NCI-H82 (cell line): Measurements from ENCODE around the gene IL1RN.
A peak's percentile ranks its signal among the peaks of the same experiment; 100 is the strongest.

ENCODE experiments used
- DNase-seq: peaks from one replicate; lab custom pipeline; 2025; lab: John Stamatoyannopoulos, UW

Gene IL1RN

DNA sequence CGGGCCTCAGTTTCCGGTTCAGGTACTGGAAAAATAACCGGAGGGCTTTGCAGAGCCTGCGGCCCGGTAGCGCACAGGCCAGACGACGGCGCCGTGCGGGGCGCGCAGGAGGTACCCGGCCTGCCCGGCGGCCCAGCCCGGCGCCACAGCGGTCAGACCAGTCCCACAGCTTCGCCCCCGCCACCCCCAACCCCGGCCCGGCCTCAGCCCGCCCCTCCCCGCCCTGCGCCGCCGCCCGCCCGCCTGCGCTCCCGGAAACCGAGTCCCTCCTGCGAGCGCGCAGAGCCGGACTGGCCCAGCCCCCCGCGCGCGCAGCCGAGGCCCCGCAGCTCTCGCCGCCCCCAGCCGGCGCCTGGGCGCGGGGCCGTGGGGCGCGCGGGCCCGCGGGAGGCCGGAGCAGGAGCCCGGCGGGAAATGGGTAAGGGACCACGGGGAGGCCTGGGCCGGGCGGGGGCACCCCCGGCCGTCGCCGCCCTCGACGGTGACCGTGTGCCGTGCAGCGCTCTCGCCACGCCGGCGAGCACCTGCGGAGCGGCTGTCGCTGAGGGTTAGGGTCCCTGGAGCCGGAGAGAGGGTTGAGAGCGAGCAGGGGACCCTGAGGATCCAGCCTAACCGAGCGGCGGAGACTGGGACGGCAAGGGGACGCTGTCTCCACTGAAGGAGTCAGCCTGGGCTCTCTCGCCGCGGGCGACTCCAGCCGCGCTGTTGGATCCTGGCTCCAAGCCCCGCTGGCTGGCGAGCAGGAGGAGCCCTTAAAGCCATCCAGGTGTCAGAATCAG lies 29.9 kb downstream of the IL1RN start:
- DNase-seq = peak; percentile 68

DNA sequence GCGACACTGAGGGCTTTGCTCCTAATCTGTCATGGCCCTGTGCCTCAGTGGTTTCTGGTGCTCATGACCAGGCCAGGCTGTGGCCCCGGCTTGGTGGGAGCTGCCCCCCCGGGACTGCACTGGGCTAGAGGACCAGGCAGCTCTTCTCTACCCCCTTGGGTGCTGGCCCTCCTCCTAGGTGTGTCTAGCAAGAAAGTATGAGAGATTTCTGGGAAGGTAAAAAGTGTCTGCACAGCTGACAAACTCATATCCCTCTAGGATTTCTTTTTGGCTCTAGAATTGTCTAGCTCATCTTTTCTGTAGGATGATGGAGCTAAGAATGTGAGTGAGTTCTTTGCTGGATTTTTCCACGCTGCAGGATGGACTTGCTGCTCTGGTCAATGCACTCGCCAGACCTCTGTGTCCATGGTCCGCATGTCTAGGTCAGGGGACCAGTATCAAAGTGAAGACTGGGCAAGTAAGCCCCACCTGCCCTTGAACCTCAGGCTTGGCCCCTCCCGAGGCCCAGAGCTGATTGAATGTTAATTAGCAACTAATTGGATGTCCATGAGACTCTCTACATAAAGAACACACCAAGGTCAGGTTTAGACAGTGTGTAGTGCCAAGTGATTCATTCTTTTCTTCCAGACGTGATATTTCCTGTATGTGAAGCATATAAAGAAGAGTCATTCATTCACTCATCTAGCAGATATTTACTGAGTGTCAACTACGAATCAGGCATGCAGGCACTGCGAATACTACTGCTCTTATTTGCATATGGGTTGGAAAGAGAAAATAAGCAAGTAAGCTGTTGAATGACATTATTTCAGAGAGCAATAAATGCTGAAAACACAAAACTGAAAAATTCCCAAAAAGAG lies 30.7 kb downstream of the IL1RN start:
- peak; percentile 89 for DNase-seq

DNA sequence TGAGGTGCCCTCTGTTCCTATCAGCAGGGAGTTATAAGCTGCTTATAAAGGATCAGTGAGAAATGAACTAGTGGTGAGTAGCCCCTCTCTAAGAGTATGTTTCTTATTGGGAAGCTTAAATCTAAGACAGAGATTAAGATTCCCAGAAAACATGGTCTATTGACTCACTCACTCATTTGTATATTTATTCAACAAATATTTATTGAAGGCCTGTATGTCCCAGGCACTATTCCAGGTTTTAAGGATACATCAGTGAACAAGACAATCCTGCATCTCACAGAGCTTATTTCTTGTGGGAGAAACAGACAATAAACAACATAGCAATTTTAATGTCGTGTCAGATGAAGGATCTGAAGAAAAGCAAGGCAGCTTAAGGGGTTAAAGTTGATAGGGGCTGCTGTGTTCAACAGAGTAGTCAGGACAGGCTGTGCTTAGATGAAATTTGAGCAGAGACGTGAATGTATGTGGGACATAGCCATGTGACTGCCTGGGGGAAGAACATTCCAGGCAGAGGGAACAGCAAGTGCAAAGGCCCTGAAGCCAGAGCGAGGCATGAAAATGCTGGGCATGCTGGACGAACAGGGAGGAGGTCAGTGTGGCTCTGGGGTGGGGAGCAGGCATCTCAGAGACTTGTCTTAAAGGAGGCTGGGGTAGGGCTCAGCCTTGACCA lies 31.6 kb downstream of the IL1RN start:
- peak; percentile 92 for DNase-seq

DNA sequence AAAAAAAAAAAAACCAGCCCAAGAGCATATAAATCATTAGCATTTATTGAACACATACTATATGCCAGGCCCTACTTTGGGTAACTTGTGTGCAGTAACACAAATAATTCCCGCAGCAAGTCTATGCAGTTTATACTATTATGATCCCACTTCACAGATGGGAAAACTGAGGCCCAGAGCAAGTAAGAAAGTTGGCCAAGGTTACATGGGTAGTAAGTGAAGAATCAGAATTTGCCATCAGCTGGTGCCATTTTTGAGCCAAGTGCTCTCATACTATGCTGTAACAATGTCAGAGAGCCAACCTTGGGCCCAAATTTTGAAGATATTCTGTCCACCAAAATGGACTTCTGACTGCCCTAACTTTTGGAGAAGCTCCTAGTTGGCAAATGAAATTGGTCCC lies 32.9 kb downstream of the IL1RN start:
- no peak for DNase-seq

DNA sequence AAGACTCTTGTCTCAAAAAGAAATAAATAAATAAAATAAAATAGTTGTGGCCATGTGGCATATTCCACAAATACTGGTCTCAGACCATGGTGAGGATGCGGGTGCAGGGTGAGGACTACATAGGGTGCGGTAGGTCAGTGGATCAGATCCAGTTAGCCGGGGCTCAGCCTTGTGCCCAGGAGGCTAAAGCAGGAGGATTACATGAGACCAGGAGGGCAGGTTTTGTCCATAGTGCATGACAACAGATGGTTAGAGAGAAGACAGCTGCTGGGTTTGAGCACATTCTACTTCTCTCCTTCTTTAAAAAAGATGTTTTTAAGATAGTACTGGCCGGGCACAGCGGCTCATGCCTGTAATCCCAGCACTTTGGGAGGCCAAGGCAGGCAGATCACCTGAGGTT lies 33.6 kb downstream of the IL1RN start:
- DNase-seq = peak; percentile 92

DNA sequence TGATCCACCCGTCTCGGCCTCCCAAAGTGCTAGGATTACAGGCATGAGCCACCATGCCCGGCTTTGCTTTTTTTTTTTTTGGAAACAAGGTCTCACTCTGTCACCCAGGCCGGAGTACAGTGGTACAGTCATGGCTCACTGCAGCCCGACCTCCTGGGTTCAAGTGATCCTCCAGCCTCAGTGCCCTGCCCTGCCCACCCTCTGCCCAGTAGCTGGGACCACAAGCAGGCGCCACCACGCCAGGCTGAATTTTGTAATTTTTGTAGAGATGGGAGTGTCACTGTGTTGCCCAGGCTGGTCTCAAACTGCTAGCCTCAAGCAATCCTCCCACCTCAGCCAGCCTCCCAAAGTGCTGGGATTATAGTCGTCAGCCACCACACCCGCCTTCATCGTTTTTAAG lies 34.8 kb downstream of the IL1RN start:
- no peak for DNase-seq

DNA sequence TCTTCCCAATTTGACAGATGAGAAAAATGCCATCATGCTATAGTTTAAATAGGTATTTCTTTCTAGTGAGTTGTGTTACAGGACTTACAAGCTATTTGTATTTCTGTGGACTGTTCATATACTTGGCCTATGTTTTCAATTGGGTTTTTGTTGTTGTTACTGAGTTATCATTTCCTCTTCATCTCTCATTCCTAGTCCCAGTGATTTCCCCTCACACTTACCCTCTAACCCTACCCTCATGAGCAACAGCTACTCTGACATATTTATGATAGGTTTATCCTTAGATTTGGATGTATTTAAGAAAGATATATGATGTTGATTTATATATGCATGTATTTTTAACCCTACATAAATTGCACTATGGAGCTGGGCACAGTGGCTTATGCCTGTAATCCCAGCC lies 35.5 kb downstream of the IL1RN start:
- no peak for DNase-seq

GRCh38 chr2:113164215-113164929 lies 37.0 kb downstream of the IL1RN start:
- no peak for DNase-seq

DNA sequence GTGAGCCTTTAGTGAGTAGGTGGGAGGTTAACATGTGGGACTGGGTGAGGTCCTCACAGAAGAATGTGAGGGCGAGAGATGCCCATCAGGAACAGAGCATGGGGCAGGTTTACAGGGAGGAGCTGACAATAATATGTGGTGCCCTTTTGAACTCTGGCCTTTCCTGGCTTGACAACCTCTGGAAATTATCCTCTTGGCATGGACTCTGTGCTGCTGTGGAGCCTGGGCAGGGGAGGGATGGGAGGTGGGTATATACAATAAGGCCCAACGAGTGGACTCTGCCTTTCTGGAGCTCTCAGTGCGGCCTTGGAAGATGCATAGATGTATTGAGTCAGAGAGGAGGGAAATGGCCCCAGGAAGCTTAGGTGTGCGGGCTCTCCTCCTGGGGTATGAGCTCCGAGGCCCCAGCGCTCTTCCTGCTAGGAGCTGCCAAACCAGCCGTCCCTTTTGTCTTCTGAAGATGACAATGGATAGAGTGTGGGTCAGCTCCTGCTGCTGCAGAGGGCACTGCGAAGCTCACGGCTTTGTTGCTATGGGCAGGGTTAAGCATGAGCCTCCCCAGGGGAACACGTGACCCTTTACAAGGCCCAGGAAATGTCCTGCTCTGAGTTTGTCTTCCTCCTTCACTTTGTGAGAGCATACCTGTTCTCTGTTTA lies 37.7 kb downstream of the IL1RN start:
- DNase-seq = peak; percentile 20

- DNase-seq = no peak
Measured at GRCh38 chr2:113166187-113166645, 38.8 kb downstream of the IL1RN start.

DNA sequence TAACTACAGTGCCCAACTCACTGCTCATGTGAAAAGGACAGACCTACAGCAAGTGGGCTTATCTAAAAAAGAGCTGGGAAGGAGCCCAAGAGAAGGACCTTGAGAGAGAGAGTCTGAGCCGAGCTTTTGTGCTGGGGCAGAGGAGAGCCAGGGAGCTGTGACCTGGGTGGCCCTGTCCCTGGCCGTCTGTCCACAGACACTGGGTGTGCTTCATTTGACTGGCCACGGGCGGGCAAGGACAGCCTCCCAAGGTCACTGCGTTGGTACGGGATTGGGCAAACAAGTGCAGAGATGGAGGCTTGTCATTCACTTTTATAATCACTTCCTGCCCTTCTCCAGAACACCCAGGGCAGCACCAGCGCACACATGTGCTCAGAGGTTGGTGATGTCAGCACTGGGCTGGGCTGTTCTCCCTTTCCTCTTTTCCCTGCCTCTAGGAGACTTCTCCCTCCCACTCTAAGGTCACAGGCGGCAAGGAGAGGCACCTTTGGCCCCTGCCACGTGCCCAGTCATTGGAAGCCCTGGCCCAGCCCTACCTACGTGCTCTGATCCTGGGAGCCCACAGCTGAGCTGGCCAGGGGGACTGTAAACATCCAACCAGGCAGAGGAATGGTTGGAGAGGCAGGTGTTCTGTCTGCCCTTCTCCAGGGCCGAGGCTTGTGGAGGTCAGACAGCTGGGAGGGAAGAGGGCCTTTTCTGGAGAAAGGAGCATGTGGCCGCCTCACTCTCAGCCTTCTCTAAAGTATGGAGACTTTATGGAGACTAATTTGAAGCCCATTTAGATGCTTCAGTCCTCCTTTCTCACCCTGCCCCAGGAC lies 39.9 kb downstream of the IL1RN start:
- no peak for DNase-seq

DNA sequence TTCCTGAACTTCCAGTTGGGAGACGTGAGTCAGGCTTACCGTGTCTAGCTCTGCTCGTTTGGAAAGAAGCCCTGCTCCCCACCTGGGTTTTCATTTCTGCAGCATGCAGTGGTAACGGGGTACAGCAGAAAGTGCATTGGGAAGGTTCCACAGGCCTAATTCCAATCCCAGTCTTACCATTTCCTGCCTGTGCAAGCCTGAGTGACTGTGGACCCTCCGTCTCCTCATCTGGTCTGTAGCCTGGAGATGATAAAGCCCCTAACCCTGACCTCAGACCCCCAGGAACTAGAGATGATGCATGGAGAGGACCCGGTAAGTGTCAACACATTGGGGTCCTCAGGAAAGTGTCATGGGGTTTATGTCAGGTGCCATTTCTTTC lies 40.6 kb downstream of the IL1RN start:
- no peak for DNase-seq

- DNase-seq = no peak
Measured at GRCh38 chr2:113169002-113169530, 41.7 kb downstream of the IL1RN start.

GRCh38 chr2:113169586-113169985 lies 42.2 kb downstream of the IL1RN start:
- DNase-seq = no peak

GRCh38 chr2:113171334-113172075 lies 44.1 kb downstream of the IL1RN start:
- no peak for DNase-seq

- no peak for DNase-seq
Measured at GRCh38 chr2:113172721-113173541, 45.5 kb downstream of the IL1RN start.

- no peak for DNase-seq
Measured at GRCh38 chr2:113173542-113174375, 46.4 kb downstream of the IL1RN start, which contains the start of gene PSD4. Gene PSD4, plus strand, starts transcription at chr2:113173971. Its CDS starts 8,486 bp downstream, at chr2:113182457.

DNA sequence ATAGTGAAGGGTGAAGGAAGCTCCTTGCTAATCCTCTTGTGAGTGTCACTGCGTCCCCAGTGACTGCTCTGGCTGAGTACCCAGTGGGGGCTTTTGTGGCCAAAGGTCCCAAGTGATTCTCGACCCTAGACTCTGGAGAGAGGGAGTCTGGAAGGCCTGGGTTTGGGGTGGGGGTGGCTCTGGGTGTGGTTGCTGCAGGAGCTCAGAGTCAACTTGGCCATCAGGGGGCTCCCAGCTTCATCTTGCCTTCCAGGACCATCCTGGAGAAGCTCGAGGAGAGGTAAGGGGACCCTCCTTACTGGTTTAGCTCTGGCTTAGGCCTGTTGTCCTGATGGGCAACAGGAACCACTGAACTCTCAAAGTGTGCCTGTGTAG lies 47.0 kb downstream of the IL1RN start:
- no peak for DNase-seq
